Activated CD8-positive, alpha-beta memory T cell treated with anti-CD3 and anti-CD28 coated beads for 4 hours (primary cell): ENCODE results near the gene KCNK2.

ENCODE experiments used
- DNase-seq, 2 donors: peaks; one replicate each; pipeline ENCODE4 v3.0.0-alpha.2; 2020; ENCODE audit warnings: low read depth in 2 of 2

Gene KCNK2

DNA sequence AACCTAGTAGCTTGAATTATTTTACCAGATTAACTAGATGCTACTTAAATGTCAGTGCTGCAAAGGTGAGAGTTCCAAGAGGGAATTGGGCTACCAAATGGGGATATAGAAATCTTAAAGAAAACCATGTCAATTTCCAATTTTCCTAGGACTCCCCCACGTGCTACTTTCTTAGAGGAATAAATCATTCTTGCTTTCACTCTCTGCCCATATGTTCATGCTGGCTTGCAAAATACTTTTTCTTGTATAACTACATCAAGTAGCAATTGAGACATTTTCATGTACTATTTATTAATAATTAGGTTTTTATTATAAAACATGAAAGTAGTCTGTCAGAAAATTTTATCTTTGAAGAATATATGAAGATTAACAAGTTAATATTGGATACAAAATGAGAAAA is 11.8 kb downstream of the KCNK2 start:
- DNase-seq = no peak

DNA sequence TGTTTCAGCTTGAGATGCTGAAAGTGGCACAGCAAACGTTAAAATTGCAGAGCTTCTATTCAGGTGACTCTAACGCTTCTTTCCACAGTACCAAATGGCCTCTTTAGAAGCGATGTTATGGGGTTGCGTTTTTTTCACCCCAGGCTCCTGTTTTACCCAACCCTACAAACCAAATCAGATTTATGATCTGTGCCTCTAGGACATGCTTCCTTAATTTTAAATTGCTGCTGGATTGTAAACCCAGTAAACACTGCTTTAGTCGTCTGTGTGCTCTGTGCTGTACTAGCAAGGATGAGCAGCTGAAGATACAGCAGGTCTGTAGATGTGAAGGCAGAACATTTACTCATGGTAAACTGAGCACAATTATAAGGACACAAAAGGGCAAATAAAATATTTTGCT is 13.0 kb downstream of the KCNK2 start:
- no peak for DNase-seq

DNA sequence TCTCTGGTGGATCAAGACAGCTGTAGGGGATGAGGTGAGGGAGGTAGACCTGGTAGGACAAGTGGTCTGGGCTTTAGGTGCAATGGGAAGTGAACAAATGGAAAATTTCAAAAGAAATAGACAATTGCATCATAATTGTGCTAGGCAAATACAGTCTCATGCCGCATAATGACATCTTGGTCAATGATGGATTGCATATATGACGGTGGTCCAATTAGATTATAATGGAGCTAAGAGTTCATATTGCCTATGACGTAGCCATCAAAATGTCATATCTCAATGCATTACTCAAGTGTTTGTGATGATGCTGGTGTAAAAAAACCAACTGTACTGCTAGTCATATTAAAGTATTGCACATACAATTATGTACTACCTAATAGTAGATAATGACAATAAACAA is 19.0 kb downstream of the KCNK2 start:
- DNase-seq = no peak

DNA sequence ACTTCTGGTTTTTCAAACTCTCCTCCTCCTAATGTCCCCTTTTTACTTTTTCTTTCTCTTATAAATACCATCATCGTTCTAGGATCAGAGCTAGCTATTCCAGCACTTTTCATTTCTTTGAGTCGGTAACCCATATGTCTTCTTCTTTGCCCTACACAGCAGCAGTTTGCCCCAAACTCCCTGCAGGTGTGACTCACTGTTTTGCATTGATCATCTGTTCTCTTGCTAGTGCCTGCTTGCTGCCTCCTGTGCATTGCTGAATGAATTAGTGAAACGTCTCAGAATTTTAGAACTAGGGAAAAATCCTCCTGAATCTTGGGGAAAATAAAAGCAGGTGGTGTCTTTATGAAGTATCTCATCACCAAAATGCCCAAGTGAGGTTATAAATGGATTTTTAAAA is 21.7 kb downstream of the KCNK2 start:
- DNase-seq = no peak

DNA sequence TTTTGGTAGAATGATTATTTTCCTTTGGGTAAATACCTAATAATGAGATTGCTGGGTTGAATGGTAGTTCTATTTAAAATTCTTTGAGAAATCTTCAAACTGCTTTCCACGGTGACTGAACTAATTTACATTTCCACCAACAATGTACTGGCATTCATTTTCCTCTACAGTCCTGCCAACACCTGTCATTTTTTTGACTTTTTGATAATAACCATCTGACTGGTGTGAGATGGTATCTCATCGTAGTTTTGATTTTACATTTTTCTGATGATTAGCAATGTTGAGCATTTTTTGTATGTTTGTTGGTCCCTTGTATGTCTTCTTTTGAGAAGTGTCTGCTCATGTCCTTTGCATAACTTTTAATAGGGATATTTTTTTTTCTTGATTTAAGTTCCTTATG is 23.5 kb downstream of the KCNK2 start:
- DNase-seq = no peak

DNA sequence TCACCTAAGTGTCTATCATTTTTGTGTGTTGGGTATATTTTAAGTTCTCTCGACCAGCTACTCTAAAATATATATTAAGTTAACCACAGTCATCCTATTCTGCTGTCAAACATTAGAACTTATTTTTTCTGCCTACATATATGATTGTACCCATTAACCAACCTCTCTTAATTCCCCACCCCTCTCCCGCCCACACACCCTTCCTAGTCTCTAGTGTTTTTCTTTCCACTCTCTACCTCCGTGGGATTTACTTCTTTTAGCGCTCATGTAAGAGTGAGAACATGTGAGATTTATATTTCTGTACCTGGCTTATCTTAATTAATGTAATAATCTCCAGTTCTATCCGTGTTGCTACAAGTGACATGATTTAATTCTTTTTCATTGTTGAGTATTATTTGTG is 26.6 kb downstream of the KCNK2 start:
- no peak for DNase-seq

DNA sequence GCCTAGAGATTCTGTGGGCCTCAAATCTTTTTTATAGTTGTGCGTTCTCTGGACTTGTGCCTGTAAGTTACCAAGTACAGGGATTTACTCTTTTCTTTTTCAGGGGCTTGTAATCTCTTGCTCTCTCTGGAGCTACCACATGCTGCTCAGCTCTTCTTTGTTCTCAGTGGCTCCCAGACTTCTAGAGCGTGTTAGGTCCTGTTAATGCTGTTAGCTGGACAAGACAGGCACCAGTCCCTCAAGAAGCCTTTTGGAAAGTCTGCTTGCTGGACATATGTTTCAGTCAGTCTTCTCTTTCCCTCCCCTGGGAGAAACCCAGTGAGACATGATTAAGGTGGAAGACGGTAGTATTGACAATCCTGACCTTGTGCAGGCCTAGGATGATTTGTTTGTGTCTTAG is 29.4 kb downstream of the KCNK2 start:
- DNase-seq = no peak

DNA sequence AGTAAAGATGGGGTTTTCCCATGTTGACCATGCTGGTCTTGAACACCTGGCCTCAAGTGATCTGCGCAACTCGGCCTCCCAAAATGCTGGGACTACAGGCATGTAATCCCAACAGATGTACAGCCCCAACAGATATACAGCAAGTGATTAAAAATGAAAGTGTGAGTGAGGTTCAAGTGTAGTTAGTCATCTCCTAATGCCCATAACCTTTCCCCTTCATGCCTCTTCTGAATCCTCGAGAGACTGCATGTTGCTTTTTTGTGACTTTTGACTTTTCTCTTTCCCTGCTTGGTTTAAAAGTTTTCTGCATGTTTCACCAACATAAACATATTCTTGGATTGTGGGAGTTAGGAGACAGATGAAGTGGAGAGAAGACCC is 31.2 kb downstream of the KCNK2 start:
- no peak for DNase-seq

DNA sequence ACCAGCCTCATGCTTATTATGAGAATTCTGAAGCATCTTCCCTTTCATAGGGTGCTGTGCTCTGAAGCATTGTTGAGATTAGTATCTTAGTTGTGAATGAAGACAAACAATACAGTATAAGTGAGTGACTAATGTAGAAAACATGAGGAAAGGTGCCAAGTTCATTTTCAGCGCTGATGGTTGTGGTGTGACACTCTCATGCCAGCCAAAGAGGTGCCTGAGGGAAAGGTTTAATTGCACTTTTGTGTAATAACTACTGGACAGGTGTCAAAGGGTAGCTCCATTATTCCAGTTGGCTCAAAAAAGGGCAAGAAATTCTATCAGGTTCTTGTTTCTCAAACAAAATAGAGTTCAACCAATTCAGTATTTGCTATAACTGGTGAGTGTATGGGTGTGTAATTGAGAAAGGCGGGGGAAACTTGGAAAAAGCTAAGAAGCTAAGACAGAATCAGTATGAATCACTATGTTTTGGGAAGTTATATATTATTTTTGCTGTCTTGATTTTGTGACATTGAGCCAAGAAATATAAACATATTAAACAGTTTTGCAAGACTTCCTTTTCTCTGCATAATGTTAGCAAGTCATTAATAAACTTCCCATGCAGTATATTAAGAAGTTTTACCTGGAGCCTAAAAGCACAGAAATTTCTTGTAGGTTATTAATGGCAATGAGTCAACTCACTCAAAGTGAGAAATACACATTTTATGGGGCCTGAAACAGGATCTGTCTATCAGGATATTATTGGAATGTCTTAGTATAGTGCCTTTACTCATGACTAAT is 31.8 kb downstream of the KCNK2 start:
- DNase-seq = no peak

DNA sequence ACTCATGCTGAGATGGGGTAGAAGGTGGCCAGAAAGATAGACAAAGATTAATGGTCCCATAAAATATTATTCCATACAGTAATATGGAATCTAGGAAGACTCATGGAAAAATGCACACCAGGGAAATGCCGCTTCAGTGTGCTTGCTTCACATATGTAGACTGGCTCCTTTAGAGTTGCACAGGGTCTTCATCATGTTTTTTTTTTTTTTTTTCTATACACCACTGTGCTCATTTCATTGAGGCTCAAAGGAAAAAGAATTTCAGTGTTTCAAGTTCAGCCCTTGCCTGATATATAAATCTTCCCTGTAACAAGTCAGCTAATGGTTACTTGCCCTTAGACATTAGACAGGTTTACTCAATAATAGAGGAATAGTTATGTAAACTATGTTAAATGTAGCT is 33.2 kb downstream of the KCNK2 start:
- DNase-seq = no peak

DNA sequence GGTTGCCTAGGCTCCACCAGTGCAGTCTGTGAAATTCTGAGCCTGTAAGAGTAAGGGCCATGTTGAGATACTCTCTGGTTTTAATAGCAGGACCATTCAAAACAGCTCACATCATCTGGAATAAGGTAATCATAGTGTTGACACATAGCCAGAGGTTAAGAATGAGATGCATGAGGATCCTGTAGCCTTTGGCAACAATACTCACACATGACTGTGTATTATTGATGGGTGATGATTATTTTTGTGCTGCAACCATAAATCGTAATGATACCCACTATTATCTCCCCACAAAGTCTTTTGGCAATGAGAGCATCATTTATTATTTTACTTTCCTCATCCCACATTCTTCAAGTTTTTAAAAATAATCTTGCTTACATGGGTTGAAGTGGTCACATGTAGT is 35.5 kb downstream of the KCNK2 start:
- DNase-seq = no peak

DNA sequence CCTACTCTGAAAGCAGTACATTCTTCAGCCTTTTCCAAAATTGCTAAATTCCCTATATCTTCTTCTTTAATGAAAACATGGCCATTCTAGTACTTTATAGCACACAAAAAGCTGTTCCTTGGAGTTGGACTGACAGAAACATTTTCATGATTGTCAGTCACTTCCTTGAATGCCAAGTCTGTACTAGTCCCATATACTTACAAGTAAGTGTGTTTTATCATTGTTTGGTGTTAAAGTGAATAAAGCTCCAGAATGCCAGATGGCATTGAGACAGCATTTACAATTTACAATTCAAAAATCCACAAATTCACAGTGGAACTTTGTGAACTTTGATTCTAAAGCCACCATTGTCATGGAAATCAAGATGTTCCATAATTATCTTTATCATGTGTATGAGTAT is 36.5 kb downstream of the KCNK2 start:
- no peak for DNase-seq

DNA sequence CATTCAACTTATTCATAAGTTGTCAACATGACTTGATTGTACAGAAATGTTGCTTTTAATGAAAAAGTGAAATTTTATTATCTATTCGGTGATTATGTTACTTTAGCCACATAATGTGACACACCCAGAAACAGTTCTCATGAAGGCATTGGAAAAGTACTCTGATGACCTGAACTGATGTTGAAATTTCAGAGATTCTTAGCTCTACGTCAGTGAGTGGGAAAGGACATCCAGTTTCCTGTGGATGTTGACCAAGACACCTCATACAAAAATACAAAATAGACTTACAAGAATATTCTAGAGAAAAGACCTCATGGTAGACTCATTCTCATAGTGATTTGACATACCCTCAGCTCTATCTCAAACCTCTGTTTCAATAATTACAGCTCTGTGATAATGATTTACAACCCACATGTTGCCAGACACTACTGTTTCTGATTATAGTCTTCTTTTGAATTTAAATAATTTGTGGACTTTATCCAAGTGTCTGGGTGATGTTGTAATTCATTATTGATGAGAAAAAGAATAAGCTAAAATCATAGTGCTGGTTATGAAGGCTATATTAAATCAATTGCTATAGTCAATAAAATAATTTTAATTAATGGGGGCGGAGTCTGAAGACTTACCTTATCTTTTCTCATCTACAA is 37.3 kb downstream of the KCNK2 start:
- DNase-seq = no peak

DNA sequence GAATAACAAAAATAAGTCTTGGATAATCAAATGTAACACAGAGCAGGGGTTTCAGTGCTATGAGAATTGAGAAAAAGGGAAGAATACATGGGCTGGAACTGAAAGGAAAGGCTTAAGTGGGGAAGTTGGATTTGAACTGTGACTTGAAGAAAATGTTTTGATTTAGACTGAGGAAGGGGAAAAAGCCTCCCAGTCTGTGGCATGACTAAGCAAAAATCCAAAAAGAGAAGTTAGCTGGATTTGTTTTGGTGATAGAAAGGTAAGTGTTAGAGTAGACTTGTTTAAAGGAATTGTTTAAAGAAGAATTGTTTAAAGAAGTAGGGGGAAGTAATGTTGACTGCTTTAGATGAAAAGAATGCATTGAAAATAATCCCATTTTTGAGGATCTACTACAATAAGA is 46.0 kb downstream of the KCNK2 start:
- no peak for DNase-seq

DNA sequence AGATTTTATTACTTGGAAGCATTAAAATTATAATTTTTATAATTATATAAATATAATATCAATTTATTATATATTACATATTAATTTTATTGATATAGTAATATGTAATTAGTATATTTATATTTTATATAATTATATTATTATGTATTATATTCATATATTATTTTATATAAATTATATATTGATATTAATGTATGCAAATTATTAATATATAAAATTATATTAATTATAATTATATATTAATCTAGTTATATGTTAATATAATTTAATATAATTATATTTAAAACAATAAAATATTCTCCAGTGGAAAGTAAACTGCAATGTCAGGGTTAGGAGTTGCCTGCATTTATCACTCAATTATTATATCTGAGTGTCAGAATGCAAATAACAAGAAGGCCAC is 48.8 kb downstream of the KCNK2 start:
- DNase-seq = no peak

DNA sequence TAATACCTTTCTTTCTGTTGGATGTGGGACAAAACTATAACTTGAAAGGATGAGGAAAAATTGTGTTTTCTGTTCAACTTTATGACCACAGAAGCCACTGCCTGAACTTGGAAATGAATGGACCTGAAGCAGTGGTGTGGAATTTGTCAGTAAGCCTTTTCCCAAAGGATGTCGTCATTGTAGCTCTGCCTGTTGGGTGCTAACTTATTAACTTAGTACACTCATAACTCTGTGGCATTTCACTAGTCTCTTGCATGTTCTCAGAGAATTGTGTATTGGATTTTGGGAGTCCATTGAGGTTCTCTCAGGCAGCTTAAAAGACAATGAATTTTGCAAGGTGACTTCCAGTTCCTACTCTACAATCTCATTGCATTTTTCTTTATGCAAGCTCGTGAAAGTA is 49.6 kb downstream of the KCNK2 start:
- no peak for DNase-seq

DNA sequence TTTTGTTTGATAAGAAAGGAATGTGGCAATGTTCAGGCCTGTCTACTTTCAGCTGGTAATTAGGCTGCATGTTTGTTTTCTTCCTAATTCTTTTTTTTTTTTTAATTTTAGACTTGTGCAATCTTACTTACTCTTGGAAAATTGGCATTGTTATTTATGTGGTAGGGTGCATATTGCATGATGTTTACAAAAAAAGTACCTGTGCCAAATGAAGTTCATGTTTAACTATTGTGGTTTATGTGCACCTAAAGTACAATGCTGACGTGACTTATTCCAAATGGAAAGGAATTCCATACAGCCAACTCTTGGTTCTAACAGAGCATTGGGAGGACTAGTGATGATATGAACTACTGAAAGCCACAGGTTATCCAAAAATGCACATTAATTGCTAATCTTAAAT is 51.0 kb downstream of the KCNK2 start:
- DNase-seq = no peak

DNA sequence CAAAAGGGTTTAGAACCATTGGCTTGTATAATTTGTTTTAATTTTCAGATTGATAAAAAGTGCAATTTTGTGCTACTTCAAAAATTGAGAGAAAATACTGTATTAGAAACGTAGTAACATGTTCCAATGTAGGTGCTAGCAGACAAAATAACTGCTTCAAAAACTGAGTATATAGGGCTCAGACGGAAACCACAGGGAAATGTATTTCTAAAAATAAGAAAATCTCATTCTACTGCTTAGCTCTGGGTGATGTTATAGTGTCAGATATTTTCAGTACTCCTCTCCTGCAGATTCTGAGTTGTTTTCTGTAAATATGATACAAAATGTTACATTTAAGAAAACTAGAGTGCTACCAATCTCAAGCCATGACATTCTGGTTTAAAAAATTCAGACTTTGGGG is 55.4 kb downstream of the KCNK2 start:
- DNase-seq = no peak

DNA sequence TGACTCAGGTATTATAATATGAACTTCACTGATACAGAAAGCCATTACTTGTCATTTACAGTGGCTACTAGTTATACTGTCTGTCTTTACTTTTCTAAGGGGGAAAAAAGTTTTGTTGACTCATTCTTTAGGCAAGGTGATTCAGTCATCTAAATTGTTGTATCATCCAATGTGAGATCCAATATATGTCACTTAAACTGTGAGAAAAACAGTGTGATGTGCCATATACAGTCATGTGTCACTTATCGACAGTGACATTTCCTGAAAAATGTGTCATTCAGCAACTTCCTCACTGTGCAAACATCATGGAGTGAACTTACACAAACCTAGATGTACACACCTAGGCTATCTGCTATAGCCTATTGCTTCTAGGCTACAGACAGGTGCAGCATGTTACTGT is 57.6 kb downstream of the KCNK2 start:
- no peak for DNase-seq

DNA sequence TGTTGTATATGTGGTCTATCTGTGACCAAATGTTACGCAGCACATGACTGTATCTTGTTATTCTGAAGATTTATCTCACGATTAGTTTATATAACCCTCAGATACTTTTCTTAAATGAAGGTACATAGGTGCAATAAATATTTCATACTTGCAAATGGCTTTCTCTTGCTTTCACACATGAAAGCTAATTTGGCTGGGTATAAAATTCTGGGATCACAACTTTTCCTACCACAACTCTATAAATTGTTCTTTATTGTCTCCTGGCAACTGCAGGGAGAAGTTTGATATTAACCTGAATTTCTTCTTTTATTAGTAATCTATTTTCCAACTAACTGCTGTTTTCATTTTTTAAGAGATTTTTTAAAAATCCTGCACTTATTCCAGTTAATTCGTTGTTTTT is 58.9 kb downstream of the KCNK2 start:
- no peak for DNase-seq

DNA sequence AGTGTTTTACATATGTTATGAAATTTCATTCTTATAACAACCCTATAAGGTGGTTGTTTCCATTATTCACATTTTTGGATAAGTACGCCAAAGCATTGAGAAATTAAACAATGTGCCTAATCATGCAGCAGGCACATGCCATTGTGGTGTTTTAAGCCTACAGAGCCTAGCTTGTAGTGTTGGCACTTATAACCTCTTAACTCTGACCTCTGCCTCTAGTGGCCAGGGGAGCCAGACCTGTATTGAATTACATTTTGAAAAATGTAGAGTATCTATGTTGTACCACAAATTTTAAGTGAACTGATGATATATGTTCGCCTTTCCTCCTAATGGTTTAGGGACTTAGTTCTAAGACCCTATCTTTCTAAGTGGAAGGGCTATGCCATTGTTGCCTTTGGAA is 61.0 kb downstream of the KCNK2 start:
- DNase-seq = no peak

DNA sequence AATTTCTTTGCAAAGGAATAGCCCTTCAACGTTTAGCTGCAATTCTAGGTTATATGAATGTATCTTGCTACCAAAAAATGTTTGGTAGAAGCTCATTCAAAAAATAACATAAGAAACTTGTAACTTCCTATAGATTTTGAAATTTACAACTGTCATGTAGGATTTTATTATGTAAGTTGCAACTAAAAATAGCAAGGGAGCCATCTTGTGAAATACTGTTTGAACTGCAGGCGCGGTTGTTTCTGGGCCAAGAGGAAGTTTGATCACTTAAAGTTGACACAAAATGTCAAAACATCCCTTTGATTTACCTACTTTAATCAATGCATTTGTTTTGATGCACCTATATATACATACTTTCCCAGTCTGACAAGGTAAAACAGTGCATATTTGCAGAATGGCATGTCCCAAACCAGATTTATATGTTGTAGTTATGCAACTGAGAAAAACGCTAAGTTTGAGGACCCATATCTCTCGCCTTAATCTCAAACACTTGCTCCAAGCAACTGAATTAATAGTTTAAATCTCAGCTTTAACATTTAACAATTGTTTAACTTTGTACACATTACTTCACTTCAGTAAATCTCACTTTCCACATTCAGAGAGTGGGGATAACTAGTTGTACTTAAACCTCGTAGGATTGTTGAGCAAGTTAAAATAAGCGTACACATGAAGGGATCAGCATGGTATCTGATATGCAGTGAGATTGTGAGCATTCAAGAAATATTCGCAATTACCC is 63.9 kb downstream of the KCNK2 start:
- no peak for DNase-seq

DNA sequence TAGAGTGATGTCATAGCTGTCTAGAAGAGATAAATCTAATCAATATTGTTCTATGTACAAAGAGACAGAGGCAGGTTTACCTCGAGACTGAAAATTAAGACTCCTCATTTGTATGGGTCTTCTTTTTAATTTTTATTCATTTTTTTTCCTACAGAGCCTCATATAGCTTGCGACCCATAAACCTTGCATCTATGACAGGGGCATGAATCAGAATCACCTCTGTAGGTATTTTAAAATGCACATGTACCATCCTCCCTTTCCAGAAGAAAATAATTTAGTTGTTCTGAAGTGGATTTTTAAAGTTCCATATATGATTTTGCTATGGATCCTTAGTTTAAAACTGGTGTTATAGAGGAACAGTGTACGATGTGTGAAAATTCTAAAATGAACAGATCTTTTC is 64.5 kb downstream of the KCNK2 start:
- no peak for DNase-seq
